Epithelial cell of esophagus (primary cell): ENCODE data around the gene PTPRM.
A peak's percentile ranks its signal among the peaks of the same experiment; 100 is the strongest.

ENCODE experiments used
- DNase-seq: peaks from one replicate; pipeline ENCODE4 v3.0.0; 2010; ENCODE audit warnings: low read depth
- H3K4me3 ChIP-seq: 2 replicates; pipeline ENCODE4 v1.5.1; 2011; ENCODE audit warnings: mild to moderate bottlenecking, low read length, control low read depth
- TF ChIP-seq, protein P1 (sequence below): IDR thresholded peaks from 2 replicates; pipeline ENCODE4 v1.5.1; 2011; ENCODE audit warnings: low read depth, mild to moderate bottlenecking, low read length, control low read depth, inconsistent platforms; ENCODE audit not compliant: insufficient read depth; ENCODE audit errors: missing control alignments

The PTPRM gene

GRCh38 chr18:7727361-7728076, 160.4 kb downstream of the PTPRM start:
- H3K4me3 ChIP-seq: no peak overlapping the region
- TF ChIP-seq, protein P1, sequence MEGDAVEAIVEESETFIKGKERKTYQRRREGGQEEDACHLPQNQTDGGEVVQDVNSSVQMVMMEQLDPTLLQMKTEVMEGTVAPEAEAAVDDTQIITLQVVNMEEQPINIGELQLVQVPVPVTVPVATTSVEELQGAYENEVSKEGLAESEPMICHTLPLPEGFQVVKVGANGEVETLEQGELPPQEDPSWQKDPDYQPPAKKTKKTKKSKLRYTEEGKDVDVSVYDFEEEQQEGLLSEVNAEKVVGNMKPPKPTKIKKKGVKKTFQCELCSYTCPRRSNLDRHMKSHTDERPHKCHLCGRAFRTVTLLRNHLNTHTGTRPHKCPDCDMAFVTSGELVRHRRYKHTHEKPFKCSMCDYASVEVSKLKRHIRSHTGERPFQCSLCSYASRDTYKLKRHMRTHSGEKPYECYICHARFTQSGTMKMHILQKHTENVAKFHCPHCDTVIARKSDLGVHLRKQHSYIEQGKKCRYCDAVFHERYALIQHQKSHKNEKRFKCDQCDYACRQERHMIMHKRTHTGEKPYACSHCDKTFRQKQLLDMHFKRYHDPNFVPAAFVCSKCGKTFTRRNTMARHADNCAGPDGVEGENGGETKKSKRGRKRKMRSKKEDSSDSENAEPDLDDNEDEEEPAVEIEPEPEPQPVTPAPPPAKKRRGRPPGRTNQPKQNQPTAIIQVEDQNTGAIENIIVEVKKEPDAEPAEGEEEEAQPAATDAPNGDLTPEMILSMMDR: no peak

GRCh38 chr18:7728297-7728696, 161.2 kb downstream of the PTPRM start:
- DNase-seq: peak; percentile 44
- TF ChIP-seq, protein P1: no peak
- H3K4me3 ChIP-seq: no peak overlapping the region

More at GRCh38 chr18:7727361-7728076, 160.4 kb downstream of the PTPRM start:
- no peak for DNase-seq

DNA sequence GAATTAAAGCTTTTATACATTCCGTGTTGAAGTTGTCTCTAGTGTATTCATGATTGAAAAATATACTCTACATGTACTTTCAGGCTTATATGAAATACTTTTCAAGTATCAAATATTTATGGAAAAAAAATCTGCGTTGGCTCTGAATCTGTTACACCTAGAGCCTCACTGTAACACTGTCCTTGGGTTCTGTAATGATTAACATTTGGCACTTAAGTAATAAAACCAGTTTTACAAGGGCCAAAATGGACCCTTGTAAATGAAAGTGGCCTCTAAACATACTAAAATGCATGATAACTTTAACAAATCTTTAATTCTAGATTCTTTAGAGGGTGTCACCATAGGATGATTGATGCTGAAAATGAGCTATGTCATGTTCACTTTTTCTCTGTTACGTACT, 162.8 kb downstream of the PTPRM start:
- TF ChIP-seq, protein P1: no peak
- no peak for DNase-seq
- H3K4me3 ChIP-seq: no peak overlapping the region

GRCh38 chr18:7730682-7731081, 163.6 kb downstream of the PTPRM start:
- no peak overlapping the region for H3K4me3 ChIP-seq
- DNase-seq: no peak

DNA sequence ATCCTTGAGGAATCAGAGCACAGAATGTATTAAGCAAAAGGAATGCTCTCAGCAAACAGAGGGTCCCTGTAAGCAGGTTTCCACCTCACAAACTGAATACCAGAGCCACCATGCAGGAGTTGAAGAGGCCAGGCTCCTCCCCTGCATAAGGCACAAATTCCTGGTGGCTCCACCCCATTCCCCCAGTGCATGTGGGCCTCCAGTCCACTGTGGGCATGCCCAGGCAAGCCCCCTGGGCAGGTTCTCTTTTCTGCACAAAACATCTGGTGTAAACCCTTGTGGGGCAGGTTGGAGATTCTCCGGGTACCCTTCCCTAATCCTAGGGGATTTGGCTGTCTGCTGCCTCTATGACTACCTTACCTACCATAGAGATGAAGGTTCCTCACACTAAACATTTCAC, 166.5 kb downstream of the PTPRM start:
- peak; percentile 41 for DNase-seq
- H3K4me3 ChIP-seq: no peak overlapping the region
- TF ChIP-seq, protein P1: no peak

More at GRCh38 chr18:7730682-7731081, 163.6 kb downstream of the PTPRM start:
- TF ChIP-seq, protein P1: no peak

GRCh38 chr18:7735196-7735595, 168.1 kb downstream of the PTPRM start:
- TF ChIP-seq, protein P1: peak; percentile 40
- H3K4me3 ChIP-seq: no peak overlapping the region
- peak; percentile 12 for DNase-seq
